Measurements from ENCODE around the gene TSHZ1. TPM values are rescaled to one million over a fixed set of nuclear protein-coding genes. Genes with fewer than 3 reads are reported as not detected.

The TSHZ1 gene
- total RNA-seq, 1 experiment from 2014 or later: 5.6 TPM

DNA sequence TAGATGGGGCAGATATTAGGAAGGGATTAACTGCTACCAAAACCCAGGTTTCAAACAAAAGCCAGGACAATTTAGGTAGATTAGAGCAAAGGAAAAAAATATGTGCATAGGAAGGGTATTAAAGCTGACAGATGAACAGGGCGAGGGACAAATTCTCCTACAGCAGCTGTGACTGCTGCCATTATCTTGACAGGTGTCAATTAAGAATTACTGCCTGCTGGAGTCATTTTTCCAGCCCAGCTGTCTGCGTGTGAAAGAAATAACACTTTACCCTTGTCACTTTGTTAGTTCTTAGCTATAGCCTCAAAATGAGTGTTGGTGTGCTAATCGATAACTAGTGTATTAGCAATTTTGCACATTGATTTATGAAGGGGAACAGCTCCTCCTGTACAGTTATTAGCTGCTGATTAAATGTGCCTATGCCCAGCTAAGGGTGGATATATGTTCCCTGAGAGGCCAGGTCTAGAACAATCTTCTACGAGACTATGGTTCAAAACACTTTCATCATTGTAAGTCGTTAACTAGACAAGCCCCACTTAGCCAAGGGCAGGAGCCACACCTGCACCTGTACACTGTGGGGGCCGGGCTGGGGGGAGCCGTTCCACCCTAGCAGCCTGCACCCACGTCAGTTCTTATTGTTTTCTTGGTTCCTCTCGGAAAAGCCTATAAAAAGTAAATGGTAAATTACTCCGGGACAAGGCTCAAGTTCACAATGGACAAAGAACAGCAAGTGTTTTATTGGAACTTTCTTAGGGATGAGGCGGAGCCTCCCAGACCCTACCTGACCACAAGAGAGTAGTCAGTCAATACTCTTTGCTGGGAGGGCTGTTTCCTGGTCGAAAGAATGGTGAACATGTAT is 7.7 kb downstream of the TSHZ1 start:
- H3K27ac ChIP-seq (ENCODE audit: low read length): no peak overlapping the region
- no TSS peak for BruUV-seq (replicated peaks)
- H3K4me2 ChIP-seq (ENCODE audit: low read length): no peak overlapping the region
- CTCF ChIA-PET: no interaction called here
- no peak overlapping the region for H3K4me3 ChIP-seq (ENCODE audit: low read length)
- no peak; the same call in 1 of the 2 replicates for ATAC-seq
- no peaks in the 10 kb centered on the region for H3F3A ChIP-seq (ENCODE audit: low read length, unreplicated experiment)
- TF ChIP-seq EZH2 (IDR thresholded peaks at IDR 0.05; ENCODE audit: low read length, unreplicated experiment) (no peak), EZH2phosphoT487 (IDR thresholded peaks at IDR 0.05; ENCODE audit: borderline replicate concordance, low read length) (no peak)
- TF ChIP-seq, protein P1, sequence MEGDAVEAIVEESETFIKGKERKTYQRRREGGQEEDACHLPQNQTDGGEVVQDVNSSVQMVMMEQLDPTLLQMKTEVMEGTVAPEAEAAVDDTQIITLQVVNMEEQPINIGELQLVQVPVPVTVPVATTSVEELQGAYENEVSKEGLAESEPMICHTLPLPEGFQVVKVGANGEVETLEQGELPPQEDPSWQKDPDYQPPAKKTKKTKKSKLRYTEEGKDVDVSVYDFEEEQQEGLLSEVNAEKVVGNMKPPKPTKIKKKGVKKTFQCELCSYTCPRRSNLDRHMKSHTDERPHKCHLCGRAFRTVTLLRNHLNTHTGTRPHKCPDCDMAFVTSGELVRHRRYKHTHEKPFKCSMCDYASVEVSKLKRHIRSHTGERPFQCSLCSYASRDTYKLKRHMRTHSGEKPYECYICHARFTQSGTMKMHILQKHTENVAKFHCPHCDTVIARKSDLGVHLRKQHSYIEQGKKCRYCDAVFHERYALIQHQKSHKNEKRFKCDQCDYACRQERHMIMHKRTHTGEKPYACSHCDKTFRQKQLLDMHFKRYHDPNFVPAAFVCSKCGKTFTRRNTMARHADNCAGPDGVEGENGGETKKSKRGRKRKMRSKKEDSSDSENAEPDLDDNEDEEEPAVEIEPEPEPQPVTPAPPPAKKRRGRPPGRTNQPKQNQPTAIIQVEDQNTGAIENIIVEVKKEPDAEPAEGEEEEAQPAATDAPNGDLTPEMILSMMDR (conservative IDR thresholded peaks at IDR 0.05; ENCODE audit: low read depth, low read length): no peak
- H3K4me1 ChIP-seq (ENCODE audit: insufficient read depth, low read length): peaks cover 9% of the 10 kb centered on the region
- no peaks in the 10 kb centered on the region for H3K9me2 ChIP-seq (replicated peaks; ENCODE audit: low read length)
- peaks cover 44% of the 10 kb centered on the region for H3K79me2 ChIP-seq (ENCODE audit: low read length)
- no peak overlapping the region for H3K9ac ChIP-seq (ENCODE audit: low read length)
- no peaks in the 10 kb centered on the region for H3K9me3 ChIP-seq (ENCODE audit: low read length)
- no peaks in the 10 kb centered on the region for H4K20me1 ChIP-seq (ENCODE audit: low read length)
- POLR2A ChIA-PET (ENCODE audit: unreplicated experiment): no interaction called here
- intact Hi-C loops (cut with micrococcal nuclease): no loop called here
- H2AFZ ChIP-seq (ENCODE audit: low read length): no peak overlapping the region
- H3K36me3 ChIP-seq (ENCODE audit: low read depth, low read length): no peaks in the 10 kb centered on the region
- DNase-seq: no peak
- H3K27me3 ChIP-seq (ENCODE audit: low read length): no peaks in the 10 kb centered on the region

DNA sequence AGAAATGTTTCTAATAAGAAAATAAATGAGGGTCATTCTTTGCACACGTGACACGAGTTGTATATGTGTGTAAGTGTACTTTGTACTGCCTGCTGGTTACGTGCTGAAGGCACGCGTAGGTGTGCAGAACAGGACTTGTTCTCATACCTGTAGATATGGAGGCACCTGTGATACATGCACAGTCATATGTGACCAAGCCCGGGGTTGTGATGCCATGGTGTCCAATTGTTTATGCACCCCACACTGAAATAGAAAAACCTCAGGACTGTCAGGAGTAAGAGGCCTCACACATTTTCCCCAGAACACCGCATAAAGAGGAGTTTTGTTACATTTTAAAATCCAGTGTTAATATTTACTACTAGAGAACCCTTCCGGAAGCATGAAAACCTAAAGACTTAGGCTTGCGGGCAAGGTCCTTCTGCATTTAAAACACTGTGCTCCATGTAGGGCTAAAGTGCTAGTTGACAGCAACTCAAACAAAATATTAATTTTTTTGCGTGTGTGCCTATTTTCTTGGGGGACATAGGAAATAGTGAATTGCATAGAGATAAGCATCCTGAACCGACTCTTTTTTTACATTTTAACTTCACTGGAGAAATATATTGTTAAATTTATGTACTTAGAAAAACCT is 9.3 kb downstream of the TSHZ1 start:
- peaks cover 33% of the 10 kb centered on the region for H3K79me2 ChIP-seq (ENCODE audit: low read length)
- H3K4me2 ChIP-seq (ENCODE audit: low read length): no peak overlapping the region
- no peaks in the 10 kb centered on the region for H3K9me3 ChIP-seq (ENCODE audit: low read length)
- intact Hi-C loops (cut with micrococcal nuclease): no loop called here
- BruUV-seq (replicated peaks): no TSS peak
- no peaks in the 10 kb centered on the region for H3K36me3 ChIP-seq (ENCODE audit: low read depth, low read length)
- DNase-seq: no peak
- CTCF ChIA-PET: no interaction called here
- H3K27me3 ChIP-seq (ENCODE audit: low read length): no peaks in the 10 kb centered on the region
- H2AFZ ChIP-seq (ENCODE audit: low read length): no peak overlapping the region
- H3K4me3 ChIP-seq (ENCODE audit: low read length): no peak overlapping the region
- no peak for ATAC-seq
- no peaks in the 10 kb centered on the region for H3F3A ChIP-seq (ENCODE audit: low read length, unreplicated experiment)
- no peaks in the 10 kb centered on the region for H3K9me2 ChIP-seq (replicated peaks; ENCODE audit: low read length)
- no peaks in the 10 kb centered on the region for H3K4me1 ChIP-seq (ENCODE audit: insufficient read depth, low read length)
- H3K9ac ChIP-seq (ENCODE audit: low read length): no peak overlapping the region
- TF ChIP-seq, protein P1 (conservative IDR thresholded peaks at IDR 0.05; ENCODE audit: low read depth, low read length): no peak
- no peak for TF ChIP-seq EZH2 (IDR thresholded peaks at IDR 0.05; ENCODE audit: low read length, unreplicated experiment)
- no peak for TF ChIP-seq EZH2phosphoT487 (IDR thresholded peaks at IDR 0.05; ENCODE audit: borderline replicate concordance, low read length)
- POLR2A ChIA-PET (ENCODE audit: unreplicated experiment): no interaction called here
- H3K27ac ChIP-seq (ENCODE audit: low read length): no peak overlapping the region
- H4K20me1 ChIP-seq (ENCODE audit: low read length): no peaks in the 10 kb centered on the region

Measured in PC-3 (cell line).